KG1 (cell line): ENCODE data around the gene FSTL4.

Source experiments
- DNase-seq: peaks from one replicate; lab custom pipeline; 2025; lab: John Stamatoyannopoulos, UW

Gene FSTL4

GRCh38 chr5:133610489-133611356, 1.6 kb downstream of the FSTL4 start:
- DNase-seq, result no peak

GRCh38 chr5:133607451-133607850, 4.9 kb downstream of the FSTL4 start:
- DNase-seq, result no peak

- DNase-seq, result no peak
Measured at GRCh38 chr5:133606835-133607234, 5.5 kb downstream of the FSTL4 start.

GRCh38 chr5:133605323-133605722, 7.0 kb downstream of the FSTL4 start:
- no peak for DNase-seq

GRCh38 chr5:133603711-133604110, 8.6 kb downstream of the FSTL4 start:
- DNase-seq, result no peak

GRCh38 chr5:133602835-133603380, 9.4 kb downstream of the FSTL4 start:
- DNase-seq, result no peak

GRCh38 chr5:133599600-133599999, 12.7 kb downstream of the FSTL4 start:
- no peak for DNase-seq

- no peak for DNase-seq
Measured at GRCh38 chr5:133599044-133599443, 13.3 kb downstream of the FSTL4 start.

- no peak for DNase-seq
Measured at GRCh38 chr5:133596049-133596448, 16.3 kb downstream of the FSTL4 start.

- no peak for DNase-seq
Measured at GRCh38 chr5:133595465-133595864, 16.9 kb downstream of the FSTL4 start.

- DNase-seq, result no peak
Measured at GRCh38 chr5:133589286-133589685, 23.1 kb downstream of the FSTL4 start.

GRCh38 chr5:133582971-133583370, 29.4 kb downstream of the FSTL4 start:
- no peak for DNase-seq

GRCh38 chr5:133581918-133582317, 30.4 kb downstream of the FSTL4 start:
- no peak for DNase-seq

- DNase-seq, result no peak
Measured at GRCh38 chr5:133581348-133581747, 31.0 kb downstream of the FSTL4 start.

- DNase-seq, result no peak
Measured at GRCh38 chr5:133580618-133581017, 31.7 kb downstream of the FSTL4 start.

GRCh38 chr5:133579766-133580165, 32.6 kb downstream of the FSTL4 start:
- DNase-seq, result no peak

GRCh38 chr5:133569347-133569746, 43.0 kb downstream of the FSTL4 start:
- no peak for DNase-seq

GRCh38 chr5:133565993-133566392, 46.3 kb downstream of the FSTL4 start:
- no peak for DNase-seq

- DNase-seq, result no peak
Measured at GRCh38 chr5:133564921-133565565, 47.3 kb downstream of the FSTL4 start.

GRCh38 chr5:133562554-133562953, 49.8 kb downstream of the FSTL4 start:
- DNase-seq, result no peak

- DNase-seq, result no peak
Measured at GRCh38 chr5:133559960-133560359, 52.4 kb downstream of the FSTL4 start.

GRCh38 chr5:133556551-133556950, 55.8 kb downstream of the FSTL4 start:
- DNase-seq, result no peak

GRCh38 chr5:133554279-133554678, 58.1 kb downstream of the FSTL4 start:
- DNase-seq, result no peak
